Smooth muscle cell (in vitro differentiated cells): ENCODE data around the gene RBM20. TPM values are rescaled to one million over a fixed set of nuclear protein-coding genes. Genes with fewer than 3 reads are reported as not detected.

Experiments
- DNase-seq: peaks from one replicate; lab custom pipeline; 2025; ENCODE audit not compliant: unreplicated experiment; lab: John Stamatoyannopoulos, UW
- H2AFZ ChIP-seq: fragments of 200-600 bp; sonication (generic); 2 replicates; pipeline ENCODE4 v1.6.0; 2016; ENCODE audit warnings: antibody characterized with exemption, low read depth, mild to moderate bottlenecking
- H3F3A ChIP-seq: fragments of 200-600 bp; sonication (generic); 2 replicates; pipeline ENCODE4 v1.6.0; 2017; ENCODE audit warnings: antibody characterized with exemption, low read depth
- H3K27ac ChIP-seq: fragments of 200-600 bp; sonication (generic); 2 replicates; pipeline ENCODE4 v1.5.1; 2016; ENCODE audit warnings: low read depth, mild to moderate bottlenecking
- H3K27me3 ChIP-seq: fragments of 200-600 bp; sonication (generic); 2 replicates; pipeline ENCODE4 v1.6.1; 2016; ENCODE audit warnings: low read depth, mild to moderate bottlenecking
- H3K36me3 ChIP-seq: fragments of 200-600 bp; sonication (generic); 2 replicates; pipeline ENCODE4 v1.5.1; 2016; ENCODE audit warnings: low read depth
- H3K4me1 ChIP-seq: fragments of 200-600 bp; sonication (generic); 2 replicates; pipeline ENCODE4 v1.5.1; 2016; ENCODE audit warnings: low read depth
- H3K4me2 ChIP-seq: fragments of 200-600 bp; sonication (generic); 2 replicates; pipeline ENCODE4 v1.6.0; 2016; ENCODE audit warnings: mild to moderate bottlenecking
- H3K4me3 ChIP-seq: fragments of 200-600 bp; sonication (generic); 2 replicates; pipeline ENCODE4 v1.5.1; 2016; ENCODE audit warnings: mild to moderate bottlenecking
- H3K79me2 ChIP-seq: fragments of 200-600 bp; sonication (generic); 2 replicates; pipeline ENCODE4 v1.6.0; 2016; ENCODE audit warnings: low read depth, mild to moderate bottlenecking
- H3K9ac ChIP-seq: fragments of 200-600 bp; sonication (generic); 2 replicates; pipeline ENCODE4 v1.6.0; 2016; ENCODE audit warnings: low read depth
- H3K9me3 ChIP-seq: fragments of 200-600 bp; sonication (generic); replicated peaks from 2 replicates; pipeline ENCODE4 v1.5.1; 2016; ENCODE audit warnings: low read depth
- H4K20me1 ChIP-seq: fragments of 200-600 bp; sonication (generic); 2 replicates; pipeline ENCODE4 v1.6.0; 2016; ENCODE audit warnings: low read depth
- CTCF ChIP-seq: fragments of 200-600 bp; sonication (generic); IDR thresholded peaks from 2 replicates; pipeline ENCODE4 v1.5.1; 2017; ENCODE audit warnings: borderline replicate concordance, mild to moderate bottlenecking, antibody characterized with exemption; ENCODE audit not compliant: insufficient read depth, poor library complexity, severe bottlenecking
- WGBS: methylation state at CpG from one replicate; pipeline ENCODE4 v1.1.7; 2016; ENCODE audit warnings: low lambda C conversion rate; 5-methylcytosine and 5-hydroxymethylcytosine counted together
- polyA plus RNA-seq: library from polyadenylated mRNA; unstranded; fragments of >200 nt; fragmentation: Nextera tagmentation; extraction: Ambion mirVana; gene quantifications from 2 replicates; pipeline ENCODE4 v1.2.1, GENCODE V29; 2016
- total RNA-seq: library from RNA; depleted of rRNA; stranded (reverse); fragments of >200 nt; gene quantifications from 2 replicates; pipeline ENCODE4 v1.2.3, GENCODE V29; 2014

The RBM20 gene
- total and polyA plus RNA-seq, 2 experiments from 2014 or later = 0.09 TPM

- Histone ChIP-seq H3K4me1 (no peaks in the 10 kb centered on the region), H3K27me3 (no peaks in the 10 kb centered on the region), H3K36me3 (no peaks in the 10 kb centered on the region), H3K9me3 (no peaks in the 10 kb centered on the region), H3K27ac (no peak overlapping the region), H4K20me1 (no peaks in the 10 kb centered on the region), H3K4me2 (no peak overlapping the region), H3K79me2 (no peaks in the 10 kb centered on the region), H2AFZ (no peak overlapping the region), H3K9ac (no peak overlapping the region), H3F3A (no peaks in the 10 kb centered on the region), H3K4me3 (no peak overlapping the region)
- no peak for TF ChIP-seq CTCF
- DNase-seq = no peak
- WGBS = 35% methylated on average over 3 of the region's 3 CpGs
Measured at GRCh38 chr10:110629680-110630191, 14.4 kb upstream of the RBM20 start.

GRCh38 chr10:110631934-110632333 is 12.2 kb upstream of the RBM20 start:
- Histone ChIP-seq H4K20me1 (no peaks in the 10 kb centered on the region), H3K79me2 (no peaks in the 10 kb centered on the region), H3K36me3 (no peaks in the 10 kb centered on the region), H3K9me3 (no peaks in the 10 kb centered on the region), H3K4me2 (no peak overlapping the region), H3F3A (no peaks in the 10 kb centered on the region), H3K4me3 (no peak overlapping the region), H3K9ac (no peak overlapping the region), H3K27me3 (no peaks in the 10 kb centered on the region), H3K4me1 (no peaks in the 10 kb centered on the region), H3K27ac (no peak overlapping the region), H2AFZ (no peak overlapping the region)
- TF ChIP-seq CTCF = no peak
- no peak for DNase-seq

GRCh38 chr10:110632591-110633215 is 11.4 kb upstream of the RBM20 start:
- no peaks in the 10 kb centered on the region for H3F3A ChIP-seq
- peaks cover 6% of the 10 kb centered on the region for H3K4me1 ChIP-seq
- H3K27me3 ChIP-seq = no peaks in the 10 kb centered on the region
- no peaks in the 10 kb centered on the region for H3K36me3 ChIP-seq
- no peaks in the 10 kb centered on the region for H3K9me3 ChIP-seq
- H3K4me2 ChIP-seq = no peak overlapping the region
- no peak overlapping the region for H3K27ac ChIP-seq
- DNase-seq = no peak
- H2AFZ ChIP-seq = no peak overlapping the region
- no peaks in the 10 kb centered on the region for H3K79me2 ChIP-seq
- no peak overlapping the region for H3K4me3 ChIP-seq
- H3K9ac ChIP-seq = no peak overlapping the region
- TF ChIP-seq CTCF = no peak
- H4K20me1 ChIP-seq = no peaks in the 10 kb centered on the region
- 96% methylated on average over 1 of the region's 1 CpG for WGBS
